ENCODE results near the gene CTNND2.

Gene CTNND2

DNA sequence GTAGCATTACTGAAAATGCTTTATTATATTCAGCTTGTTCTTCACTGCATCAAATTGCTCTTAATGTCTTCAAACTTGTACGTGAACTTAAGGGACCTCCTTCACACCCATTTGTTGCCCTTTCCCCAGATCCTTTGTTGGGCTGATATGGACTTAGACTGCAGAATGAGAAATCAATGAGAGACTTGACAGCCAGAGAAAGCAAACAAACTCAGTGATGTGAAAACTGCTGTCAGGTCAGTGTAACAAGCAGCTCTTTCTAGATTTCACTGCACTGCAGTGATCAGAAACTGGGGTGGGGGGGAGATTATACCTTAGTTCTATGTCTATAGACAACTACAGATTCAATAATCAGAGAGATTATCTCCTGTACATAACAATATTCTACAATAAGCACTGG, 652.2 kb downstream of the CTNND2 start:
- DNase-seq (ENCODE audit: low spot score): no peak

DNA sequence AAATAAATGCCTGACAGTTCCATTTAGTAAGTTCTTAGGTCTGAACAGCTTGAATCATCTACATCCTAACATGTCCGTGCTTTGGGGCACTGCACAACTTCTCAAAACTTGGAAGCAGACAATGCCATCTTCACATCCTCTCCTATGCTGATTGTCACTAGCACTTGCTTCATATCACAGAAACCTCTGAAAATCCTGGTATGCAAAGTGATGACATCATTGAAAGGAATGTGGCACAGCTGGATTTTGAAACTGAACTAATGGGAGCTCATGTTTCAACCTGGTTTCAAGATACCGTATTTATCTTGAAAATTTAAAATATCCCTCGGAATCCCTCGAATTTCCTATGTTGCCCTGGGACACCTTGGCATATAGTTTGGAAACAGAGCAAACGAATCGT, 653.0 kb downstream of the CTNND2 start:
- DNase-seq (ENCODE audit: low spot score): no peak

DNA sequence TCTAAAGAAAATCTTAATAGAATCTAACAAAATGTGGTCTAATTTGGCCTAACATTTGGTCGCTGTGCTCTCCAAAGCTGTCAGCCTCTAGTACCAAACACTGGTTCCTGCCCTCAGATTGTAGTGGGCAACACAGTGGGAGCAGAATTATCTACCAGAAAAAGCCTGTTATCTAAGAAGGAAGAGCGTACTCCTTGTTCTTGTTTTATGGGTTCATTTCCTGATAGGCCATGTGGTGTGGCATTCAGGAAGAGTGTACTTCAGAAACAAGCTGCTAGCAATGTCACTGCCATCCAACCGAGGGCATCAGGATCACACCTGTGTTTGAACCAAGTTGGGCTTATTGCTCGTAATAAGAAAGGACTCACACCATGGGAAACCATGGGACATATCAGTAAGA, 655.3 kb downstream of the CTNND2 start:
- no peak for DNase-seq (ENCODE audit: low spot score)

DNA sequence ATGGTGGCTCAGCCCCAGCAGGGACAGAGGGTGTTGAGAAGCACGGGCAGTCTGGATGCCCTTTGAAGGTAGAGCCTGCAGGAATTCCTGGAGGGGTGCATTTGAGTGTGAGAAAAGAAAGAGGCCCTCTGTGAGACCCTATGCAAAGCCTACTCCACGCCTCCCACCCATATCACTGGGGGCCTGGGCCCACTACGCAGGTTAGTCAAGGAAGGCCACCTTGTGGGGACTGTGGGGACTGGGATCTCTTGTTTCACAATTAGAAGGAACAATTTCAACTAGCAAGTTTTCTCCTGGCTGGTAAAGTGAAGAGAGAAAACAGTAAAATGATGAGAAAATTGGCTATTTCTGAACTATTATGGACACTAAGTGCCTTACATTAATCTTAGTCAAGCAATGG, 657.0 kb downstream of the CTNND2 start:
- DNase-seq (ENCODE audit: low spot score): no peak

DNA sequence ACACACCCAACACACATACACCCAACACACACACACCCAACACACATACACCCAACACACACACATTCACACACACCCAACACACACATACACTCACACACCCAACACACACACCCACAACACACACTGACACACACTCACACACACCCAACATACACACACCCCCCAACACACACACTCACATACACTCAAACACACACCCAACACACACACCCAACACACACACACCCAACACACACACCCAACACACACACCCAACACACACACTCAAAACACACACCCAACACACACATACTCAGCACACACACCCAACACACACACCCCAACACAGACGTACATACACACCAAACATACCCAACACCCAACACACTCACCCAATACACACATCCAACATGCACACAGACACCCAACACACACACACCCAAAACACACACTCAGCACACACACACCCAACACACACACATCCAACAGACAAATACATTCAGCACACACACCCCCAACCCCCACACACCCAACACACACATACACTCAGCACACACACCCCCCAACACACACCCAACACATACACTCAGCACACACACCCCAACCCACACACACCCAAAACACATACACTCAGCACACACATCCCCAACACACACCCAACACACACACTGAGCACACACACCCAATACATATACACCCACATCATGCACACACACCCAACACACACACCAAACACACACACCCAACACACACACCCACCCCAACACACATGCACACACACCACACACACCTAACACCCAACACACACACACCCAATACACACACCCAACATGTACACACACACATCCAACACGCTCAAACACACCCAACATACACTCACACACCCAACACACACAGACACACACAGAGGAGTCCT, 663.7 kb downstream of the CTNND2 start:
- DNase-seq (ENCODE audit: low spot score): no peak

DNA sequence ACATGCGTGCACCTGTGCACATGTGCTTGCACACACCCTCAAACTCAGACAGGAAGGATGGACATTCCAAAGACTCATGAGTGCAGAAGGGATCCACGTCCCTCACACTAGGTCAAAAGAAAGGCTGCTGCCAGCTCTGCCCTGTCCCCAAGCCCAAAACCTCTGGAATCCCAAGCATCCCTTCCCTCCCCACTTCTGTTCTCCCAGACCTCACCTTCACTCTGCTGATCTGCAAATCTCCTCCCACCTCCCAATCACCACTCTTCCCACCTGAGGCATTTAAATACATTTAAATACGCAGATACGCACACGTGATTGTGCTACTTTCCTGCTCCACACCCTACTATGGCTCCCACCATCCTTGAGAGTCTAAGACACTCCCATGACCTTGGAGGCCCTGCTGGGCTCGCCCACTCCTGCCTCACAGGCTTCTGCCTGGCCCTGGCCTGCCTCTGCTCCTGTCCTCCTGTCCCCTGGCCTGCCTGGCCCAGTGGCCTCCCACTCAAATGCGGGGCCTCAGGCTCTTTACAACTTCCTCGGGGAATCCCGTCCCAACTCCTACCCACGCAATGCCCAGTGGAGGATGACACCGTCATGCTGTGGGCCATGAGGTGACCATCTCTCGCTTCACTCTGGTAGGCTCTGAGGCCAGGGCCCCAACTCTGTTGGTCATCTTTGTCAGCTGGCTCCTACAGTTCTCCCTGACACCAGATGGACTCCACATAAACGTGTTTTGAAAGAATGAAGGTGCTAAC, 664.8 kb downstream of the CTNND2 start:
- no peak for DNase-seq (ENCODE audit: low spot score)

DNA sequence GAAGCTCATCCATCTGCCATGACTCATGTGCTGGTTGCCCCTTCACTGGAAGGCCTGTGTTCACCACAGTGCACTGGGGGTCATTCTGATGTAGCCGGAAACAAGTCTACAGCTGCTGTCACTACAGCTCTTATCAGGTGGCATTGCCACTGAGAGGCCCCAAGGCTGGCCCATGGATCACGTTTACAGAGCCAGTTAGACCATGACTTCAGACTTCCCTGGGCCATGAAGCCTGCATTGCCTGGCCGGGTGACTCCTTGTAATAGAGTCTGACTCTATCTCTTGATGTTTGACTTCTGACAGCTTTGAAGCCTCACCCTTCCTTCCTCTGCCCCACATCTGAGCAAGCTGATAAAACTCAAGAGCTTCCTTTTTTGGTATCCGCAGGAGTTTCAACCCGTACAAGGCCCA, 669.7 kb downstream of the CTNND2 start:
- DNase-seq (ENCODE audit: low spot score): no peak

DNA sequence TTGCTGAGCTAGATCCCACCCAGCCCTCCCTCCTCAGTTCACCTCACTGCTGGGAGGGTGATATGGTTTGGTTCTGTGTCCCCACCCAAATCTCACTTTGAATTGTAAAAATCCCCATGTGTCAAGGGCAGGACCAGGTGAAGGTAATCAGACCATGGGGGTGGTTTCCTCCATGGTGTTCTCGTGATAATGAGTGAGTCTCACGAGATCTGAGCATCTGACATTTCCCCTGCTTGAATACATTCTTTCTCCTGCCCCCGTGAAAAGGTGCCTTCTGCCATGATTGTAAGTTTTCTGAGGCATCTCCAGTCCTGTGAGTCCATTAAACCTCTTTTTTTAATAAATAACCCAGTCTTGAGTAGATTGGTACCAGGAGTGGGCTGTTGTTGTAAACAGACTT, 673.4 kb downstream of the CTNND2 start:
- no peak for DNase-seq (ENCODE audit: low spot score)

DNA sequence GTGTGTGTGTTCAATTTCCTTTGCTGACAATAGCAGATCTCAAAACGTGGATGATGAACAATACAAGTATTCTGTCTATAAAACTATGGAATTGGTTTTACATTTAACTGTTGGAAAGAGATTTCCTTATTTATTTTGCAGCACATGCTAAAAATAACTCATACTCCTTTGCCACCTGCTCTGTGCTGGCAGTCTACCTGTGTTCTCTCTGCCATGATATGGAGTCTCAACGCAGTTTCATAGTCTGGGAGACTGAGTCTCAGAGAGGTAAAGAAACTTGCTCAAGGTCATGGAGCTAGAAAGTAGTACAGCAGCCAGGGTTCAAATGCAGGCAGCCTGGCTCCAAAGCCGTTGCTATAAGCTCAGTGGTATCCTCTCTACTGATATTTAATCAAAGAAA, 677.2 kb downstream of the CTNND2 start:
- DNase-seq (ENCODE audit: low spot score): no peak

DNA sequence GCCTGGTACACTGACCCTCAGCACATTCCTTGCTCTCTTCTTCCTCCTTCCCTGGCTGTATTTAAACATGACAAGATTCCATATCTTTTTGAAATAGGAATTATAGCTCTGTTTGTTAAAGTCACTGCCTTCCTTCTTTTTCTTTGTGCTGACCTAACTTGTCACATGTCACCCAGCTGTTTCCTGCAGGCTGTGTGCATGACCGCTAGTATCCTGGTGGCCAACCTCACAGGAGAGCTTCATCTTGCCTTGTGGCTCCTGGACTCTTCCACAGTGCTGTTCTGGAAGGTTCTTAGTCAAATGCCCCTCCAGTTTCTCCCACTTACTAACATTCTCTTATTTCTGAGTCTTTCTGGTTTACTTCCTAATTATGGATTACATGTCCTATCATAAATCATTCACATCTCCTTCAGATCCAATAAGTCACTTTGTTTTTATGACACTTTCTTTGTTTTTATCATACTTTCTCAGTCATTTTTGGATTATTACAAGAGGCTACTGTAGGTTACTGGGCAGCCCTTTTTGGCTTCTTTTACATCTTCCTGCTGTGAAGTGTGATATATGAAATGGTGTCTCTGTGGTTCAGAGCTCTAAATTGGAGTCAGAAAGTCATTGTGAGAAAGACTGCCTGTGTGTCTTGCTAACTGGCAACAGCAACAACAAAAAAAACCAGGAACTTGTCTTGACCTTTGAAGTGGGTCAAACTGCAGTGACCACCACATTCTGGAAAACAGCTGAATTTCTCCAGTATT, 679.6 kb downstream of the CTNND2 start:
- no peak for DNase-seq (ENCODE audit: low spot score)

DNA sequence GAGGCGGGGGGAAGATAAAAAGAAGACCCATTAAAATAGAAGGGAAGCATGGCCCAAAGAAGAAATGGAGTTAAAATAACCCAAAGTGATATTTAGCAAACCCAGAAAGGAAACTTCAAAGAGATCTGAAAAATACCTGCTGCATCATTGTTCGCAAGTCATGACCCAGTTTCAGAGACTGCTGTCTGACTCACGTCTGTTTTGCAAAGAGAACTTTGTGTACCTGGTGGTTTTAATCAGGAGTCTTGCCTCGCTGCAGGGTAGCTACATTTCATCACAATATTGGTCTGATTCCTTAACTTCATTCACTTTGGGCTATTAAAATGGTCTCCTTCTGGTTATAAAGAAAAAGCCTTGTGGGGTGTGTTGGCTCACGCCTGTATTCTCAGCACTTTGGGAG, 682.1 kb downstream of the CTNND2 start:
- no peak for DNase-seq (ENCODE audit: low spot score)

DNA sequence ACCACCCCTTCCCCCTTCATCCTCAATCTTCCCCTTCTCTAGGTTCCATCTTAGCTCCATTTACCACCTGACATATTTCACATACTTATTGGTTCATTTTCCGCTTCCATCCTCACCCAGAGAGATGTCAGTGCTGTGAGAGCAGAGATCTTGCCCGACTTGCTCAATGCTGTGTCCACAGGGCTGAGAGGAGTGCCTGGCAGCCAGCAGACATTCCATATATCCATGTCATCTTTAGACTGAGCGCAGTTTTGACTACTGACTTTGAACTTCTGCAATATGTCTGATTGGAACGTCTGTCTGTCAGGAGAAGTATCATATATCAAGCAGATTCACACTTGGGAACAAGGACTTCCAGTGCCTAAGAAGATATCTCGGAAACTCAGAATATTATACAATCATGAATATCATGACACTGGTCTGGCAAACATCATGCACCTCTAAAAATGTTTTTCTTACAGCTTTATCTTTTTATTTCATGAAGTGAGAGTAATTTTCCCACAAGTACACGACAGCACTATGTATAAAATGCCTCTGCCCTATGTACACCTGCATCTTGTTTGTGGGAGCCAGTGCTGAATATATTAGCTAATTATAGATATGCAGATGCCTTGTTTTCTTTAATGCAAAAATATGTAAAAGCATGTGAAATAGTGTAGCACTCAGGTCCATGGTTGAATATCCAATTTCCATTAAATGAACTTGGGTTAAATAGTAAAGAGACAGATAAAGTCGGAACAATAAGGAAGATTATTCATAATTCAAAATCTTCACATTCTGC, 689.2 kb downstream of the CTNND2 start:
- DNase-seq (ENCODE audit: low spot score): no peak

DNA sequence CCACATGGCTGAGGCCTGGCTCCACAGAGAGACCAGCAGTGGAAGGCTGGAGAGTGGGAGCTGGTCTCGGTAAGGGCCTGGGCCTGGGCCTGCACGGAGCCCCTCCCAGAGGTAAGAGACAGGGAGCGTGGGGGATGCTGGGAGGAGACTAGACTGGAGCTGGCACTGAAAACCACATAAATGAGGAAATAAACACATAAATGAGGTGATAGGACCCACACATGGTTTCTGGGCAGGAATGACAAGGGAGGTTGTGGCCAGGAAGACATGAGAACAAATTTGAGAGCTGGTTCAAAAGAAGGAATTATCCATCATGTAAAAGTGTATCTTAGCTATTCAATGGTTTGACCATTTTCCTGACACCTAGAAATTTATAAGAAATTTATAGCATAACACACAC, 691.5 kb downstream of the CTNND2 start:
- DNase-seq (ENCODE audit: low spot score): no peak

DNA sequence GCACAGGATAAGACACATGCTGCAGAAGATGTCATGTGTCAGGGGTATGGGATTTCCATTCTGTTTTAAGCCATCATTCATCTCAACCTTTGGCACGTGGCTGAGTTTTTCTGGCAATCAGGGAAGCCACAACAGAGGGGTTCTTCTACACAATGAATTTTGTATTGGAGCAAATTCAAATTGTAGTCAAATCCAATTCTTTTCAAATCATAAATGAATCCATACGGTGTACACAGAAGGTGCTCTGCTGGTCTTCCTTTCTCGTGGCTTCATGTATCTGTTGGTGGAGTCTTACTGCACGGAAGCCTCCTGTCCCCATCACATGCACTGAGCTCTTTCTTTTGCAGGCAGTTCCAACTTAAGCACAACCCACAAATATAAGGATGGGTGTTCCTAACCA, 706.5 kb downstream of the CTNND2 start:
- no peak for DNase-seq (ENCODE audit: low spot score)

DNA sequence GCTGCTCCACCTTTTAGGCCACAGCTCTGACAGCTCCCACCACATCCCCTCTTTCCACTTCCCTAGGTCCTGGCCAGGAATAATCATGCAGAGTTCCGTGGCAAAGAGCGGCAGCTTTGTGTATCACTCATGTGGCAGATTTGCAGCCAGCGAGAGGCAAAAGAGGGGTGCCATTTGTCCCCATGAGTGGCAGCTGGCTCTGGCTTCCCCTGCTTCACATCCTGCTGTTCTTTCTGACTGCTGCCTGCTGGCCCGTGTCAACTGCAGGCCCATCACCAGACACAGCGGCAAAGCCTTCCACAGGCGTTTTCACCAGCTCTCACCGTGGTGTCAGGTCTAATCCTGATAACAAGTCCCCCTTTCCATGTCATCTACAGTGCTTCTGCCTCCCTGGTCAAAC, 712.6 kb downstream of the CTNND2 start:
- DNase-seq (ENCODE audit: low spot score): no peak

DNA sequence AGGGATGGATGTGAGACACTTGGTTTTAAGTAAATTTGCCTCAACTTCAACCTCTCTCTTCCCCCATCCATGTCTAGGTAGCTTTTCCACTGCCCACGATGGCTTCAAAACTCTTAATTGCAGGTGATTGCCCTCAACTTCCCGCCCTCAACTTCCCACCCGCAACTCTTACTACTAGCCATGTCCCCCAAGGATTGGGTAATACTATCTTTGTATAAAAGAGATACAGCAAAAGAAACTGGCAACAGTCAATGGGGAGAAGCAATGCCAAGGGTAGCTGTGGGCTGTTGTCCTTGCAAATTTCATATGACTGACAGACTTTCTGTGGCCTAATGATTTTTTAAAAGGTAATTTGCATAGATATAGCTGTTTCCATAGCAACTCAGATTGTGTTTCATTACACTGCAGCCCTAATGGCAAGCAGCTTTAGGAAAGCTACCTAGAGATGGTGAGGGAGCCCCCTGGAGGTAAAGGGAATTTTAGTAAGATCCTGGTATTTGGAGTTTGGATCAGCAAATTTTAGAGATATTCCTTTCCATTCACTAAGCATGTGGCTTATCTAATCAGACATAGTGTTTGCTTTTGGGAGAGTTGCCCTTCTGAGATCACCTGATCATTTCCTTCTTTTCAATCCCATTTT, 721.7 kb downstream of the CTNND2 start:
- DNase-seq (ENCODE audit: low spot score): no peak

DNA sequence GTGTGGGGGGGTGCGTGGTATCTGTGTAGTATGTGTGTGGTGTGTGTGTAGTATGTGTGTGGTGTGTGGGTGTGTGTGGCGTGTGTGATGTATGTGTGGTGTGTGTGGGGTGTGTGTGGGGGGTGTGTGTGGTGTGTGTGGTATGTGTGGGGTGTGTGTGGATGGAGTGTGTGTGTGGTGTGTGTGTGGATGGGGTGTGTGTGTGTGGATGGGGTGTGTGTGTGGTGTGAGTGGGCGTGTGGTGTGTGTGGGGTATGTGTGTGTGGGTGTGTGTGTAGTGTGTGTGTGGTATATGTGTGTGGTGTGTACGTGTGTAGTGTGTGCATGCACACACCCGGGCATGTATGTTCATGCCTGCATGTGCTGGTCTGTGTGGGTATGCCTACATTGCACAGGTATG, 722.3 kb downstream of the CTNND2 start:
- DNase-seq (ENCODE audit: low spot score): no peak

DNA sequence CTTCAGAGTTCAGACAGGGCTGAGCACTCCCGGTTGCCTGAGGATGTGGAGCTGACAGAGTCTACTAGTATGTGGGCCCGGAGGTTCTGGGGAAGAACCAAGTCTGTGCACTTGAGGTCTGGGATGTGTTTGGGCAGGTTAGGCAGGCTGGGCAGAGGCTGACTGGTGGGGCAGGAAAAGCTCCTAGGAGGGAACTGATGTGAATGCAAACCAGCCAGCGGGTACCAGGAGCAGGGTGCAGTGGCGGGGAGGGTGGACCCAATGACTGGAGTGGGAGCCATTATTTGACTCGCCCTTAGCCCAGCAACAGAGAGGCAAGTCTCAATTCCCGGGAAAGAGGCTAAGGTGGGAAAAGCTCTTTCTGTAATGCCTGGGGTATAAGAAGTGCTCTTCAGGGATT, 723.4 kb downstream of the CTNND2 start:
- DNase-seq (ENCODE audit: low spot score): no peak

DNA sequence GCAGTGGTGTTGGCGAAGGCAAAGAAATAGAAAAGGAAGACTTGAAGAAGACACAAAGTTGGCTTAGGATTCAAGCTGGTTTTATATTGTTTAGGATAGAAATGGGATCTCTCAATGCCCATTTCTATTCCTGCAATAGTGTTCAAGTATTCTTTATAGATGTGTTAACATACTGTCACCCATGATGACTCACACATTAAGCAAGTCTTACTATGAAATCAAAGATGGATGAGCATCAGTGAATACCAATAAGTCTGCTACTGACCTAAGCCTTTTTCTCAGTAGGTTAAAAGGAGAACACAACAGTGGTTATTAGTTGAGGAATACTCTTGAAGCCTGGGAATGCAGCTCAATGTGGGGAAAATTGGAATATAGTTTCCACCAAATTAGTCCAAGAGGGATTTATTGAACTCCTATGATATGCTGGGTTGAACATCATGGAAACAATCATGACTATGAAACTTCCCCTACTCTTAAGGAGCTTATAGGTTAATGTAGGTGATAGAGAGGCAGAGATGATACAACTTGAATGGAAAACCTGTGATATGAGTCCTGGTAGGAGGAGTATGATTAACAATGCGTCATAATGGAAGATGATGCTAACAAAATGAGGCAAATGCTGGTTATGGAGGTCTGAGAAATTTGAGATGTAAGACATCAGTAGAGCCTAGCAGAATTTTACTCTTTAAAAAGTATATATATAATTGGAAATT, 726.1 kb downstream of the CTNND2 start:
- DNase-seq (ENCODE audit: low spot score): no peak

DNA sequence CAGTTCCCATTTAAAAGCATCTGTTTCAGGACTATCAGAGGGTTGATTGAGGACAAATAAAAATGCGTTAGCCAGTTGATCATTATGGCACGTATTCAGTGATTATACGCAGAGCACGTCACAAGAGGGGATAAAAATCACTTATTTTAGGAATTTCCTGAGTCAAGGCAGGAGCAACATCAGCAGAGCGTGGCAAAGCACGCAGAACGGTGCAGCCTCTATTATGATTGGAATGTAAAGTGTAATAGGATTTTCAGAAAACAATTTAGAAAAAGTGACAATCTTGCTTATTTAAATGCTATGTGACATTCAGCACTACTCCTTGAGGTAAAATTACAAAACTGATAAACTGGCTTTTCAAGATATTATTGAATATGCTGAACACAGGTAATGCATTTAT, 729.7 kb downstream of the CTNND2 start:
- DNase-seq (ENCODE audit: low spot score): no peak

DNA sequence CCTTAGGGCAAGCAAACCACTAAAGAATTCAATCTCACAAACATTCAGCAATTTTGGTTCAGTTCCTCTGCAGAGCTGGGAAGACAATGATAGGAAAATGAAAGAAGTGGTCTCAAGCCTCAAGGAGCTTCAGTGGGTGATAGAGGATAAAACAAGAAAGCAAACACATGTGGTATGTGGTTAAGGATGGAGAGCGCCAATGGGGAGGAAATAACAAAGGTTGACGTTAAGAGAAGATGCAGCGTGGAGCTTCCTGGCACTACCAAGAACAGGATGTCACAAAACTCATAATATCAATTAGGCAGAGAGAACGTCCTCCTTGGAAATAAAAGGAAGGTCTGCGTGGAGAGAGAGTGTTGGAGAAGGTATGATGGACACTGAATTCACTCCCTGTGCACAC, 731.8 kb downstream of the CTNND2 start:
- DNase-seq (ENCODE audit: low spot score): no peak
